Dermis microvascular lymphatic vessel endothelial cell (primary cell): ENCODE measurements around the gene SMG5. TPM values are rescaled to one million over a fixed set of nuclear protein-coding genes. Genes with fewer than 3 reads are reported as not detected.
A peak's percentile ranks its signal among the peaks of the same experiment; 100 is the strongest.
"Not testable (repeated sequence)": the region's sequence is repeated elsewhere in the genome, so short reads cannot be mapped to it uniquely, and the experiment has no call there.

ENCODE experiments used
- DNase-seq, 2 donors: peaks; one replicate each; pipeline versions ENCODE4 v3.0.0 to v3.0.0-alpha.2; 2010; ENCODE audit warnings: low read depth in 2 of 2
- total RNA-seq: library from RNA; depleted of rRNA; stranded (reverse); fragments of >200 nt; gene quantifications from 2 replicates; pipeline ENCODE4 v1.2.1, GENCODE V29; 2014

The SMG5 gene
- total RNA-seq, 1 donor from 2014 or later = 36.6 TPM

DNA sequence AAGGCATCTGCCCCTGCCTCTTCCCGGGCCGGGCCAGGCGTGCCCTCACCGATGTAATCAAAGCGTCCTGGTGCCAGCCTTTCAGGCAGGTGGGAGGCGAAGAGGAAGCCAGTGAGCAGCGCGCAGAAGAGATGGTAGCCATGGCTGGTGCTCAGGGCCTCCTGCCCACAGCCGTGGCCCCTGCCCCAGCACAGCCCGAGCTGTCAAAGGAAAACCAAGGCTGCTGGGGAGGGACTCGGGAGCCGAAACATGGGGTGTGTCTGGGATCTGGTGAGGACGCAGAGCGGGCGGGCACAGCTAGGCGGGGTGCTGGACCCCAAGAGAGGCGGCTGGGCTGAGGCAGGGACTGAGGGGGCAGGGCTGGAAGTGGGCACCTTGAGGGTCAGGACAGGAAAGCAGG, 37.9 kb downstream of the SMG5 start:
- DNase-seq = no peak

DNA sequence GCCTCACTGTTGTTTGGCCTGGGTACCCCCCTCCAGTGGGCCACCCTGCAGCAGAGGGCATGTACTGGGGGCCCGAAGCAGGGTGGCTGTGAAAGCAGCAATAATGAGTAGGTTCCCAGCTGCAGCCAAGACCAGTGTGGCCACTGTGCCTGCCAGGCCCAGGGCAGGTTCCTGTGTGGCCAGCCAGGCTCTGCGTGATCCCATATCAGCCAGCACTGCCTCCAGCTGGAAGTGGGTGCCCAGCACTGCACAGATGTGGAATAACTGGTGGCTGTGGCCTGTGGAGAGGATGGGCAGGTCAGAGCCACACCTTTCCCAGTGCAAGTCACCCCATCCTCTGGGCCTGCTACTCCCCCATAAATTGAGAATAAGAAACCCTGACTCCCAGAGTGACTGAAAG, 38.5 kb downstream of the SMG5 start:
- DNase-seq = no peak

DNA sequence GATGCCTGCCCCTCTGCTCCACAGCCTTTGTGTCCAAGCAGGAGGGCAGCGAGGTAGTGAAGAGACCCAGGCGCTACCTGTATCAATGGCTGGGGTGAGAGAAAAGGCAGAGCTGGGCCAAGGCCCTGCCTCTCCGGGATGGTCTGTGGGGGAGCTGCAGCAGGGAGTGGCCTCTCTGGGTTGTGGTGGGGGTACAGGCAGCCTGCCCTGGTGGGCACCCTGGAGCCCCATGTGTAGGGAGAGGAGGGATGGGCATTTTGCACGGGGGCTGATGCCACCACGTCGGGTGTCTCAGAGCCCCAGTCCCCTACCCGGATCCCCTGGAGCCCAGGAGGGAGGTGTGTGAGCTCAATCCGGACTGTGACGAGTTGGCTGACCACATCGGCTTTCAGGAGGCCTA, 39.9 kb downstream of the SMG5 start:
- DNase-seq = no peak

DNA sequence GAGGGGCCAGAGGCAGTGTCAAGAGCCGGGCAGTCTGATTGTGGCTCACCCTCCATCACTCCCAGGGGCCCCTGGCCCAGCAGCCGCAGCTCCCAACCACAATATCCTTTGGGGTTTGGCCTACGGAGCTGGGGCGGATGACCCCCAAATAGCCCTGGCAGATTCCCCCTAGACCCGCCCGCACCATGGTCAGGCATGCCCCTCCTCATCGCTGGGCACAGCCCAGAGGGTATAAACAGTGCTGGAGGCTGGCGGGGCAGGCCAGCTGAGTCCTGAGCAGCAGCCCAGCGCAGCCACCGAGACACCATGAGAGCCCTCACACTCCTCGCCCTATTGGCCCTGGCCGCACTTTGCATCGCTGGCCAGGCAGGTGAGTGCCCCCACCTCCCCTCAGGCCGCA, 40.7 kb downstream of the SMG5 start, which contains the start of gene BGLAP:
BGLAP (plus strand) TSS at position 259 of the 400 bp plus-strand sequence; CDS start at position 307, 48 bp downstream.
- DNase-seq = no peak

DNA sequence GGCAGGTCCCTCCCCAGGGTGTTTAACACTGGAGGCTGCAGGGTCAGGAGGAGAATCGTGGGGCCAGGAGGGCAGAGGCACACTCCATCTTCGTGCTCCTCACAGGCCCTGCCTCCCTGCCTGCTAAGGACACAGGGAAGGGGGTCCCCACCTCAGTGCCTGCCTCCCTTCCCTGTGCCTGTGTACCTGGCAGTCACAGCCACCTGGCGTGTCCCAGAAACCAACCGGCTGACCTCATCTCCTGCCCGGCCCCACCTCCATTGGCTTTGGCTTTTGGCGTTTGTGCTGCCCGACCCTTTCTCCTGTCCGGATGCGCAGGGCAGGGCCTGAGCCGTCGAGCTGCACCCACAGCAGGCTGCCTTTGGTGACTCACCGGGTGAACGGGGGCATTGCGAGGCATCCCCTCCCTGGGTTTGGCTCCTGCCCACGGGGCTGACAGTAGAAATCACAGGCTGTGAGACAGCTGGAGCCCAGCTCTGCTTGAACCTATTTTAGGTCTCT, 41.3 kb downstream of the SMG5 start:
- peak; percentile 46 to 55 for DNase-seq

DNA sequence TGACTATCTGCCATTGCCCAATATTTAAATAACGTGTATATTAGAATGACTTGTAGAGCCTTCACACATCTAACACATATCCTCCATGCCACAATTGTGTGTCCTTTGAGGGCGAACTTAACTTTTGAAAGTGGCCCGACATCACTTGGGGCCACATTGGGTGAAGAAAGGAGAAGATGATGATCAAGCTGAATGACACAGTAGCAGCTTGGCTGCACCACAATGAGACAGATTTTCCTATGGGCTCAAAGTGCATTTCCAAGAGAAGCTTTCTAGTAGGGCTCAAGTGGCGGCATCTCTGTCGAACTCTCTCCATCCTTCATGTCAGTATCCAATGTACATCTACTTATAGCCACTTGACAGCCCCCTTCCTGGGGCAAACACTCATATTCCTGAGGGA, 44.4 kb downstream of the SMG5 start:
- DNase-seq = no peak

DNA sequence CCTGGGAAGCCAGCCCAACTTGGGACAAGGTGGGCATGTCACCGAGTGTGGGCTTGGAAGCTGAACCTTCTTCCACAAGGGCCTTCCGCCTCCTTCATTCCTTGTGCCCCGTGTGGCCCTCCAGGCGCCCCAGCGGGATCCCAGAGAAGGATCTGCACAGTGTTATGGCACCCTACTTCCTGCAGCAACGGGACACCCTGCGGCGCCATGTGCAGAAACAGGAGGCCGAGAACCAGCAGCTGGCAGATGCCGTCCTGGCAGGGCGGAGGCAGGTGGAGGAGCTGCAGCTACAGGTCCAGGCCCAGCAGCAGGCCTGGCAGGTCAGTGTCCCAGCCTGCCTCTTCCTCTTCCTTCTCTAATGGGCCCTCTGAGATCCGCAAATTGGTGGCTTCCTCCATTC, 46.5 kb downstream of the SMG5 start:
- no peak for DNase-seq

DNA sequence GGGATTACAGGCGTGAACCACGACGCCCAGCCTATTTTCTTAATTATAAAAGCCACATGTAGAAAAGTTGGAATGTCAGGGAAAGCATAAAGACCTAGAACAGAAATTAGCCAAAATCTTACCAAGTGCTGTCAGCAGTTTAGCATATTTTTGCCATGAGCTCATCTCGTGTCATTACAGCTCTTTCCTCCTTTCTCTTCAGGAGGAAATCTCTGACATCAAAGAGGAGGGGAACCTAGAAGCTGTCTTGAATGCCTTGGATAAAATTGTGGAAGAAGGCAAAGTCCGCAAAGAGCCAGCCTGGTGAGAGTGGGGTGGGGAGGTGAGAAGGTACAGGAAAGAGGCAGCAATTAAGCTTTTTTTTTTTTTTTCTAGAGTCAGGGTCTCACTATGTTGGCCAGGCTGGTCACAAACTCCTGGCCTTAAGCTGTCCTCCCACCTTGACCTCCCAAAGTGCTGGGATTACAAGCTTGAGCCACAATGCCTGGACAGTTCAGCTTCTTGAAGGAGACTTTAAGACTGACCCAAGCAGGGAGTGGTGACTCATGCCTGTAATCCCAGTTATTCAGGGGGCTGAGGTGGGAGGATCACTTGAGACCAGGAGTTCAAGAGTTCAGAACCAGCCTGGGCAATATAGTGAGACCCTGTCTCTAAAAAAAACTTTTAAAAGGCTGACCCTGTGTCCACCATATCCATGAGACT, 49.0 kb downstream of the SMG5 start:
- peak in 1 of 2 donors; percentile 38 for DNase-seq

DNA sequence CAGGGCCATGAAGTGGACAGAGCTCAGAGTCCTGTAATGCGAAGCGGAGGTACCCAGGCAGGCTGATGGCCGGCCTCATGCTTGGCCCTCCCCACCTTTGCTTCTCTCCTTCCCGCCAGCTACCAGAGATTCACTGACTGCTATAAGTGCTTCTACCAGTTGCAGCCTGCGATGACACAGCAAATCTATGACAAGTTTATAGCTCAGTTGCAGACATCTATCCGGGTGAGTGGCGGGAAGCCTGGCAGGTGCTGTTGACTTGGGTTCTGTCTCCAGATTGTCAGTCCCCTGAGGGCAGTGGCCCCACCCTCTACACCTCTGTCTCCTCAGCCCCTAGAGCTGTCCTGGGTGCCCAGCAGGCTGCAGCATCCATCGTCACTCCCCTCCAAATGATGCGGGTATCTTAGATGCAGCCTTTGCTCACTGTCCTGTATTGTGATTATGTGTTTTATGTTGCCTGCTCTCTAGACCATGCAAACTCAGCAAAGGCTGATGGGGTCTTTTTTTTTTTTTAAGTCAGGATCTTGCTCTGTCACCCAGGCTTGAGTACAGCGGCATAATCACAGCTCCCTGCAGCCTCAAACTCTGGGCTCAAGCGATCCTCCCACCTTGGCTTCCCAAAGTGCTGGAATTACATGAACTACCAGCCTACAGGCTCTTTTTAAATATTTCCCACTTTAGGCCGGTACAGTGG, 50.3 kb downstream of the SMG5 start:
- no peak for DNase-seq

DNA sequence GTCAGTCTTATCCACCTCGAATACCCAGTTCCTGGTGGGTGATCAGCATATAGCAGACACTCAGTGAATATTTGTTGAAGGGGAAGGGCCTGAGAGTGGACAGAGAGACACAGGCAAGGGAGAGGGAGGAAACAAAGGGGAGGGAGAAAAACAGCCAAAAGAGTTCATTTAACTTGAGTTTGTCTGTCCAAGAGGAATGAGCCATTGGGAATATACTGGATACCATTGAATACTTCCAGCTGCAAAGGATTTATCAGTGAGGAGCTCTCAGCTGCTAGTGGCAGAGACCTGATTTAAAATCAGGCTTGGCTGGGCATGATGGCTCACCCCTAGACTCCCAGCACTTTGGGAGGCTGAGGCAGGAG, 52.2 kb downstream of the SMG5 start:
- DNase-seq = no peak

DNA sequence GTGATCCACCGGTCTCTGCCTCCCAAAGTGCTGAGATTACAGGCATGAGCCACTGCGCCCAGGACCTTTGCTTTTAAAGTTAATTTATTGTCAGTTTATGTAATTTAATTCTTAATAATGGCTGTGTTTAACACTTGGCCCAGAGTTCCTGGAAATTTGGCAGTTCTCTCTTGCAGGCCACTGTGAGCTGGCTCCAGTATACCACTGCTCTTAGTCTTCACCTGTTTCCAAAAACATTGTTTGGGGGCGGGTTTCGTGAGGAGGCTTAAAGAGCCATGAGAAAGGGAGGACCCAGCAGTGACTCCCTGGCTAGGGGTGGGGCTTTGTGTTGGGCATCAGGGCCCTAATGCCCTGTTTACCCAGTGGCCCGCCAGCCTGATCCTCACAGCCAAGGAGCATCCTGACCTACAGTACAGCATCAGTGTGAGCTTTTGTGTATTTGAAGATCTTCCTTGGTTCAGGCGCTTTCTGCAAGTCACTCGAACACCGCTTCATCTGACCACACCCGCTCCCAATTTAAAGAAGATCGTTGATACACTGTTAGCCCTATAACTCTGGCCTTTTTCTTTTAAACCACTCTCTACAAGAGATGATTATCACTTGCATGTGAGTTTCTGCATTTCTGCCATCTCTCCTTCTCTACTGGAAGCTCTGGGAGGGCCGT, 52.7 kb downstream of the SMG5 start:
- no peak for DNase-seq

DNA sequence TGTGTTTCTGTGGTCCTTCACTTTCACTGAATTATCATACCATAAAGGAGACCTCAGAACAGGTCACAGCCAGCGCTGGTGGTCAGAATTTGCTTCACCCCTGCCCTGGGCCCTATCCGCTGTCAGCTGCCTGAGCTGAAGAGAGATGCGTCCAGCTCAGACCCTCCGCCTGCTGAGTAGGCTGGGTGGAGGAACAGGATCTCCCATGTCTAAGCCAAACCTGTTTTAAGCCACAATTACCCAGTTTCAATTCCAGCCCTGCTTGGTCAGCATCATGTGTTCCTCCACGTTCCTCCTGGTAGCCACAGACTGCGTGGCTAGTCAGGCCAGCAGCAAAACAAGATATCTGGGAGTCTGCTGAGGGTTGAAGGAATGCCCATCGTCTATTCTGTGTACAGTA, 54.1 kb downstream of the SMG5 start:
- no peak for DNase-seq

DNA sequence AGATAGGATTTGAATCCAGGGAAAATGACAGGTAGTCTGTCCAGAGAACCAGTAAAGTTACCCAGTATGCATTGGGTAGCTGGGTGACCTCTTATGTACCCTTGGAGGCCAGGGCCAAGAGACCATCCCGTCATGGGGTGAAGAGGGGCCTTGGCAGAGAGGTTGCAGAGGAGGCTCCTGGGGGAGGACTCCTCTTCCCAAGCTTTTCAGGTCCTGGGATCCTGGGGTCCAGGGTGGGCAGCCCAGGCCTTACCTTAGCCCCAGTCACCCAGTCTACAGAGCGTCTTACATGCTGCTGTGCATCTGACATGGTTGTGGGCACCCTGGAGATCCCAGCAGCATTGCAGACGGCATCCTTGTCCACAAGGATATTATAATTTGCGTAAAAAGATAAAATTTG, 55.8 kb downstream of the SMG5 start:
- no peak for DNase-seq

DNA sequence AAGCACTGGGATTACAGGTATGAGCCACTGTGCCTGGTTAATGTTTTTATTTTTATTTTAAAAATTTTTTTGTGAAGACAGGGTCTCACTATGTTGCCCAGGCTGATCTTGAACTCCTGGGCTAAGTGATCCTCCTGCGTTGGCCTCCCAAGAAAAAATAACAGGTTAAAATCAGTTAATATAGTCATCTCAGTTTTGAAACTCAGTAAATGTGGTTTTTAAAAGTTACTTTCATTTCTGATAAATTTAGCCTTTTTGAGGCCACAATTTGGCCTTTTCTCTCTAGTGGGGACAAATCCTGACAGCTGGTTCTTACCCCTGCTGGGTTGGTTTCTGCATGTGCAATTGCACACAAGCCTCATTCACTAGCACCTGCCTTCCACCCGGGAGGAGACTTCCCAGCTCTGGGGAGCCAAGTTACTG, 56.5 kb downstream of the SMG5 start:
- no peak for DNase-seq

DNA sequence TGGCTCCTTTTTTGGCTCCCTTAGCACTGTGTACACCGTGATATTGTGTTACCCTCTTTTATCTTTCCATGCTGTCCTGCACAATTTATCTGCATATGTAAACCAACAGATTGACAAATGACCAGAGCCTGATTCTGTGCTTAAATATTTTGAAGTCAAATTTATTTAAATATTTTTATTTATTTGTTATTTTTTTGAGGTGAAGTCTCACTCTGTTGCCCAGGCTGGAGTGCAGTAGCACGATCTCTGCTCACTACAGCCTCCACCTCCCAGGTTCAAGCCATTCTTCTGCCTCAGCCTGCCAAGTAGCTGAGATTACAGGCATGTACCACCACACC, 57.0 kb downstream of the SMG5 start:
- DNase-seq = no peak

DNA sequence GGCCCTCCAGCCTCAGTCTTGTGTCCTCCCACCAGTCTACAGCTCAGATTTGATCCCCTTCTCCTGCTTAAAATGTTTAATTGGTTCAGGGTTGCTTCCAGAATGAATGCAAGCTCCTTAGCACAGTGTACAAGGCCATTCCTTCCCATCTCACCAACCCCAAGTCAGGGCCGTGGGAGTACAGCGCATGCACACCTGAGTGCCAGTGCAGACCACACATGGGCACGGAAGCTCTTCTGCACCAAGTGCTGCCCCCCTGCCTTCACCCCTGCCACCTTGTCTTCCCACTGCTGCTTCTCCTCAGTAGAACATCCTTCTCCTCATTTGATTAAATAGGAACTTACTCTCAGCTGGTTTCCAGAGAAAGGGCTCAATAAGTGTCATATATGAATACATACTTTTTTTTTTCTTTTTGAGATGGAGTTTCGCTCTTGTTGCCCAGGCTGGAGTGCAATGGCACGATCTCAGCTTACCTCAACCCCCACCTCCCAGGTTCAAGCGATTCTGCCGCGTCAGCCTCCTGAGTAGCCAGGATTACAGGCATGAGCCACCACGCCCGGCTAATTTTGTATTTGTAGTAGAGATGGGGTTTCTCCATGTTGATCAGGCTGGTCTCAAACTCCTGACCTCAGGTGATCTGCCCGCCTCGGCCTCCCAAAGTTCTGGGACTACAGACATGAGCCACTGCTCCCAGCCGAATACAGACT, 60.5 kb downstream of the SMG5 start:
- no peak for DNase-seq

DNA sequence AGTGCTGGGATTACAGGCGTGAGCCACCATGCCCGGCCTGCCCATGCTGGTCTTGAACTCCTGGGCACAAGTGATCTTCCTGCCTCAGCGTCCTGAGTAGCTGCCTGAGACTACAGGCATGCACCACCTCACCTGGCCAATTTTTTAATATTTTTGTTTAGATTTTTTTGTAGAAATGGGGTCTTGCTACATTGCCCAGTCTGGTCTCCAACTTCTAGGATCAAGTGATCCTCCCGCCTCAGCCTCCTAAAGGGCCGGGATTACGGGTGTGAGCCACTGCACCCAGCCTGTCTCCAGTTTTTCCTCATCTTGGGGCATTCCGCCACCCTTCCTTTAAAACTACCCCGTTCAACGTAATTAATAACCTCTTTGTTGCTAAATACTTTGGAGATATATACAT, 62.4 kb downstream of the SMG5 start:
- DNase-seq = no peak

DNA sequence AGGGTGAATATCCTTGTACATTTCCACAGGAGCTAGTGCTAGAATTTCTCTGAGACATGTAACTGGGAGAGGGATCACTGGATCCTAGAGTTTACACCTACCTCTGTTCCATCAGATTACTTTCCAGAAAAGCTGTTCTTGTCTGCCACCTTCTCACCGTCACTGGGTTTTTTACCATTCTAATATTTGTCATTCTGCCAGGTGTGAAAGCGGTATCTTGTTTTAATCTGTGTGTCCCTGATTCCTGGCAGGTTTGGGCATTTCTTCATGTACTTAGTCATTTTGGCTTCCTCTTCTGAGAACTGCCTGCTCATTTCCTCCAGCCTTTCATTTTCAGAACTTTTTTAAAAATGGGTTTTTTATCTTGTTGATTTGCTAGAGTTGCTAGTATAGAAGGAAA, 64.8 kb downstream of the SMG5 start:
- peak in 1 of 2 donors; percentile 67 for DNase-seq

DNA sequence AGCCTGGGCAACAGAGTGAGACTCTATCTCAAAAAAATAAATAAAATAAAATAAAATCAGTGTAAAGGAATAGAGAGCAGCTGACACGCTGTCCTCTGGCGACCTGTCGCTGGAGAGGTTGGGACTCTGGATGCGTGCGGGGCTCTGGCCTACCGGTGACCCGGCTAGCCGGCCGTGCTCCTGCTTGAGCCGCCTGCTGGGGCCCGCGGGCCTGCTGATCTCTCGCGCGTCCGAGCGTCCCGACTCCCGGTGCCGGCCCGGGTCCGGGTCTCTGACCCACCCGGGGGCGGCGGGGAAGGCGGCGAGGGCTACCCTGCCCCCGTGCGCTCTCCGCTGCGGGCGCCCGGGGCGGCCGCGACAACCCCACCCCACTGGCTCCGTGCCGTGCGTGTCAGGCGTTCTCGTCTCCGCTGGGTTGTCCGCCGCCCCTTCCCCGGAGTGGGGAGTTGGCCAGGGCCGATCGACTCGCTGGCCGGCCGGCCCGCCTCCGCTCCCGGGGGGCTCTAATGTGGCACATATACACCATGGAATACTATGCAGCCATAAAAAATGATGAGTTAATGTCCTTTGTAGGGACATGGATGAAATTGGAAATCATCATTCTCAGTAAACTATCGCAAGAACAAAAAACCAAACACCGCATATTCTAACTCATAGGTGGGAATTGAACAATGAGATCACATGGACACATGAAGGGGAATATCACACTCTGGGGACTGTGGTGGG, 66.1 kb downstream of the SMG5 start:
- not testable (repeated sequence) for DNase-seq

DNA sequence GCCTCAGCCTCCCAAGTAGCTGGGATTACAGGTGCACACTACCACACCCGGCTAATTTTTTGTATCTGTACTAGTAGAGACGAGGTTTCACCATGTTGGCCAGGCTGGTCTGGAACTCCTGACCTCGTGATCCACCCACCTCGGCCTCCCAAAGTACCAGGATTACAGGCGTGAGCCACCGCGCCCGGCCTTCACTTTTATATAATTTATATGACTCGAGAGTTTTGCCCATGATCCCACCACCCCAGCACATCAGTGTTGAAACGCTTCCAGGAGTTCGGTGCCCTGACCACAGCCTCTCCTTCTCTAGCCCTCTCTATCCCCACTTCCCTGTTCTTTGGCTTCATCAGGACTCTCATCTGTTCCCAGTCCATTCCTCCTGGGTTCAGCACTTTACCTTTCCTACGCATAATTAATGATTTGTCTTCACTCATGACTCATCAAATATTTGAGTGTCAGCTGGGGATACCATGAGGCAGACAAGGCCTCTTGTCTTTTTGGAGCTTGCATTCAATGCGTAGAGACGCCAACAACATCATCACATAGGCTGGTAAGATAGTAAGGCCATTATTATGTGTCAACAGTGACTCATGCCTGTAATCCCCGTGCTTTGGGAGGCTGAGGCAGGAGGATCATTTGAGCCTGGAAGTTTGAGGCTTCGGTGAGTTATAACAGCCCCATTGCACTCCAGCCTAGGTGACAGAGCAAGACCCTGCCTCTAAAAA, 68.4 kb downstream of the SMG5 start:
- peak in 1 of 2 donors; percentile 12 for DNase-seq

DNA sequence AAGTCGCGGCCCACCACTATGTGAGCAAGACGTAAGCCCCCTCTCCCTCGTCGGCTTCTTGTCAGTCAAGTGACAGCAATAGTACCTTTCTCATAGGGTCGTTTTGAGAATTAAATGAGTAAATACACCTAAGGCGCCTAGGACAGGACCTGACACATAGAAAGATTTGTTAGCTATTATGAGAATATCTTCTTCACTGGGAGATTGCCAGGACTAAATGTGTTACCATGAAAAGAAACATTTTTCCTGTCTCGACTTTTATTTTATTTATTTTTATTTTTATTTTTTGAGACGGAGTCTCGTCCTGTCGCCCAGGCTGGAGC, 69.0 kb downstream of the SMG5 start:
- DNase-seq = no peak
